GM12873 (cell line): ENCODE measurements around the gene PTPA.

Experiments used
- CTCF ChIP-seq: IDR thresholded peaks from 2 replicates; pipeline ENCODE4 v1.5.1; 2012; ENCODE audit warnings: low read depth, mild to moderate bottlenecking, moderate library complexity, low read length, control low read depth; ENCODE audit not compliant: insufficient read depth; ENCODE audit errors: missing control alignments

The PTPA gene

GRCh38 chr9:129111528-129112151 lies 425 bp downstream of the PTPA start:
- no peak for TF ChIP-seq CTCF

DNA sequence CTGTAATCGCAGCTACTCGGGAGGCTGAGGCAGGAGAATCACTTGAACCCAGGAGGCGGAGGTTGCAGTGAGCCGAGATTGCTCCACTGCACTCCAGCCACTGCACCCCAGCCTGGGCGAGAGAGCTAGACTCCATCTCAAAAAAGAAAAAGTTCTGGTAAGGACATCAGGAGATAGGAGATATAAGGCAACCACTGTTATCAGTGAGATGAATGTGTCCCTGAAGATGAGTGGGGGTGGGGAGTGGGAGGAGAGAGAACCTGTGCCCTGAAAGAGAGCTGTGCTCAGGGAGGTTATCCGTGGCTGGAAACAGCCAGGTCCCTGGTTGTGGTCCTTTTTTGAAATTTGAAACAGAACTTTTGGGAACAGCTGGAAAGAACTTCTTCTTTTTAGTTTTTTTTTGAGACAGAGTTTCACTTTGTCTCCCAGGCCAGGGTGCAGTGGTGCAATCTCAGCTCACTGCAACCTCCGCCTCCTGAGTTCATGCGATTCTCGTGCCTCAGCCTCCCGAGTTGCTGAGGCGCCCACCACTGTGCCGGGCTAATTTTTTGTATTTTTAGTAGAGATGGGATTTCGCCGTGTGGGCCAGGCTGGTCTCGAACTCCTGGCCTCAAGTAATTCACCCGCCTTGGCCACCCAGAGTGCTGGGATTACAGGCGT lies 2.6 kb downstream of the PTPA start:
- no peak for TF ChIP-seq CTCF

DNA sequence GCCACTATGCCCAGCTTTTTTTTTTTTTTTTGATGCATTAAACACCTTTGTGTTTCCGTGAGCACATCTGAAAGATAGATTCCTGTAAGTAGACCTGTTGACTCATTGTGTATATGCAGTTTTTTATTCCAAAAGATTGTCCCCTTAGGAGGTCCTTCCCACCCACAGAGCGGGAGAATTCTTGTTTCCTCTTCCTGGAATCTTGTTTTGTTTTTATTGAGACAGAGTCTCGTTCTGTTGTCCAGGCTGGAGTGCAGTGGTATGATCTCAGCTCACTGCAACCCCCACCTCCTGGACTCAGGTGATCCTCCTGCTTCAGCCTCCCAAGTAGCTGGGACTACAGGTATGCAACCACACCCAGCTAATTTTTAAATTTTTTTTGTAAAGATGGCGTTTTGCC lies 7.6 kb downstream of the PTPA start:
- no peak for TF ChIP-seq CTCF

GRCh38 chr9:129121483-129121882 lies 10.3 kb downstream of the PTPA start:
- no peak for TF ChIP-seq CTCF

DNA sequence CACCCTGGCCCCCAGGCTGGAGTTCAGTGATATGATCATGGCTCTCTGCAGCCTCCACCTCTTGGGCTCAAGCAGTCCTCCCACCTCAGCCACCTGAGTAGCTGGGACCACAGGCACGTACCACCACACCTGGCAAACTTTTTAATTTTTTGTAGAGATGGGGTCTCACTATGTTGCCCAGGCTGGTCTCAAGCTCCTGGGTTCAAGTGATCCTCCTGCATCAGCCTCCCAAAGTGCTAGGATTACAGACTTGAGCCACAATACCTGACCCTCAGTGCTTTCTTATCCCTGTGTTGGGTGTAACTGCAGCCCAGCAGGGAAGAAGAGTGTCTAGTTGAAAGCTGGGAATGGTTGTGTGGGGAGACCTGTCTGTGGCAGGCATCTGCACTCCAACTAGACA lies 10.9 kb downstream of the PTPA start:
- no peak for TF ChIP-seq CTCF

GRCh38 chr9:129124506-129125069 lies 13.4 kb downstream of the PTPA start:
- TF ChIP-seq CTCF = no peak

DNA sequence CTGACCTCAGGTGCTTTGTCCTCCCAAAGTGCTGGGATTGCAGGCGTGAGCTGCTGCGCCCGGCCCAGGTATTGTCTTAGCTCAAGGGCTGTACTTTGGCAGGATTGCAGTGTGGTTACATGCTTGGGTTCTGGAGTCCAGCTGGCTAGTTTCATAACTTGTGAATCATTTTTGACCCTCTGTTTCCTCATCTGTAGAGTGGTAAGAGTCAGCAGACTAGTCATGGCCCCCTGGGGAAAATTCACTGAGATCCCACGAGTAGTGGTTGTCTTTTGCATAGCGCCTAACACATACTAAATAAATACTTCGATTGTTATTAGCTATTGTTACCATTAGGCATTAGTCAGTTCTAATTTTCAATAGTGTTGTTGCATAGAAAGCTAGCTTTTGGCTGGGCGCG lies 14.3 kb downstream of the PTPA start:
- TF ChIP-seq CTCF = no peak
